ENCODE measurements around the gene PROCA1. TPM values are rescaled to one million over a fixed set of nuclear protein-coding genes. Genes with fewer than 3 reads are reported as not detected.
"Not testable (repeated sequence)": the region's sequence is repeated elsewhere in the genome, so short reads cannot be mapped to it uniquely, and the experiment has no call there.

PROCA1 gene
- total RNA-seq, 2 experiments from 2014 or later = 6.2 to 7.4 TPM

GRCh38 chr17:28728364-28729200, 16.9 kb upstream of the PROCA1 start, which contains the start of gene NEK8:
Gene NEK8 (plus strand): TSS chr17:28728788. CDS start chr17:28728814, 26 bp downstream.
- Mint-ChIP-seq H3K27me3 (no peaks in the 10 kb centered on the region), H3K9me3 (no peaks in the 10 kb centered on the region), H3K4me3 (peak within 1 kb of the TSS; percentile 95), H3K27ac (peak within 1 kb of the TSS; percentile 98), H3K36me3 (ENCODE audit: low read depth) (peaks cover 24% of the 10 kb centered on the region), H3K4me1 (peaks cover 44% of the 10 kb centered on the region)
- ChIA-PET POLR2A (interaction anchor here (0.6 to 15.7 kb wide), 20 partner anchors 9 to 411 kb away, joined by 3 to 426 read pairs (median 10); partner anchors contain the start of genes ALDOC, BLTP2, DHRS13 and FAM222B), CTCF (interaction anchor here (0.6 to 7.2 kb wide), 20 partner anchors 9 to 389 kb away, joined by 3 to 458 read pairs (median 18); partner anchors contain the start of genes BLTP2, DHRS13, FLOT2 and PHF12)
- DNase-seq = peak; percentile 98

GRCh38 chr17:28726627-28727491, 15.2 kb upstream of the PROCA1 start:
- peaks cover 60% of the 10 kb centered on the region for H3K4me1 Mint-ChIP-seq
- peak overlapping the region; percentile 98 for H3K27ac Mint-ChIP-seq
- no peaks in the 10 kb centered on the region for H3K27me3 Mint-ChIP-seq
- peak; percentile 93 for DNase-seq
- CTCF ChIA-PET = interaction anchor here (0.7 to 7.2 kb wide), 51 partner anchors 7 to 411 kb away, joined by 3 to 458 read pairs (median 5); partner anchors contain the start of genes BLTP2, DHRS13, FAM222B and FLOT2
- H3K4me3 Mint-ChIP-seq = peak overlapping the region; percentile 95
- peaks cover 40% of the 10 kb centered on the region for H3K36me3 Mint-ChIP-seq (ENCODE audit: low read depth)
- POLR2A ChIA-PET = interaction anchor here (0.6 to 15.7 kb wide), 25 partner anchors 7 to 567 kb away, joined by 3 to 426 read pairs (median 8); partner anchors contain the start of genes ALDOC, BLTP2, DHRS13 and FAM222B
- no peaks in the 10 kb centered on the region for H3K9me3 Mint-ChIP-seq

GRCh38 chr17:28726226-28726626, 14.5 kb upstream of the PROCA1 start, which contains the start of gene TLCD1:
Gene TLCD1 (minus strand): TSS chr17:28726233. CDS start chr17:28726097, 136 bp downstream.
- no peaks in the 10 kb centered on the region for H3K27me3 Mint-ChIP-seq
- ChIA-PET POLR2A (interaction anchor here (0.6 to 15.7 kb wide), 18 partner anchors 10 to 568 kb away, joined by 3 to 426 read pairs (median 14); partner anchors contain the start of genes BLTP2, DHRS13, FAM222B and FLOT2), CTCF (interaction anchor here (0.7 to 7.2 kb wide), 44 partner anchors 10 to 411 kb away, joined by 3 to 458 read pairs (median 6); partner anchors contain the start of genes BLTP2, DHRS13, FAM222B and FLOT2)
- no peaks in the 10 kb centered on the region for H3K9me3 Mint-ChIP-seq
- H3K27ac Mint-ChIP-seq = peak within 1 kb of the TSS; percentile 98
- H3K4me3 Mint-ChIP-seq = peak within 1 kb of the TSS; percentile 95
- peaks cover 65% of the 10 kb centered on the region for H3K4me1 Mint-ChIP-seq
- DNase-seq = peak; percentile 82
- peaks cover 47% of the 10 kb centered on the region for H3K36me3 Mint-ChIP-seq (ENCODE audit: low read depth)

- CTCF ChIA-PET = interaction anchor here (0.6 to 7.2 kb wide), 31 partner anchors 9 to 392 kb away, joined by 3 to 458 read pairs (median 7); partner anchors contain the start of genes BLTP2, DHRS13, FAM222B and FLOT2
- POLR2A ChIA-PET = interaction anchor here (1.0 to 15.7 kb wide), 17 partner anchors 10 to 226 kb away, joined by 3 to 426 read pairs (median 15); partner anchors contain the start of genes BLTP2, DHRS13, FLOT2 and PHF12
Measured at GRCh38 chr17:28725660-28726225, 14.1 kb upstream of the PROCA1 start.

GRCh38 chr17:28725166-28725659, 13.5 kb upstream of the PROCA1 start:
- Mint-ChIP-seq H3K27ac (peak overlapping the region; percentile 91), H3K9me3 (no peaks in the 10 kb centered on the region), H3K27me3 (no peaks in the 10 kb centered on the region), H3K4me1 (peaks cover 73% of the 10 kb centered on the region), H3K36me3 (ENCODE audit: low read depth) (peaks cover 57% of the 10 kb centered on the region), H3K4me3 (peak overlapping the region; percentile 90)
- DNase-seq = no peak
- ChIA-PET POLR2A (interaction anchor here (1.2 to 15.7 kb wide), 9 partner anchors 15 to 226 kb away, joined by 3 to 426 read pairs (median 24); partner anchors contain the start of genes BLTP2, FLOT2, PHF12 and PROCA1), CTCF (interaction anchor here (0.6 to 7.2 kb wide), 6 partner anchors 9 to 131 kb away, joined by 3 to 458 read pairs (median 10); partner anchors contain the start of genes PROCA1 and TRAF4)

More at GRCh38 chr17:28725660-28726225, 14.1 kb upstream of the PROCA1 start:
- H3K4me3 Mint-ChIP-seq = peak overlapping the region; percentile 95
- no peaks in the 10 kb centered on the region for H3K27me3 Mint-ChIP-seq
- H3K4me1 Mint-ChIP-seq = peaks cover 69% of the 10 kb centered on the region
- DNase-seq = no peak
- peaks cover 52% of the 10 kb centered on the region for H3K36me3 Mint-ChIP-seq (ENCODE audit: low read depth)
- peak overlapping the region; percentile 91 for H3K27ac Mint-ChIP-seq
- no peaks in the 10 kb centered on the region for H3K9me3 Mint-ChIP-seq

- Mint-ChIP-seq H3K27me3 (no peaks in the 10 kb centered on the region), H3K27ac (peak overlapping the region; percentile 91), H3K36me3 (ENCODE audit: low read depth) (peaks cover 59% of the 10 kb centered on the region), H3K4me1 (peaks cover 72% of the 10 kb centered on the region), H3K9me3 (no peaks in the 10 kb centered on the region), H3K4me3 (peak overlapping the region; percentile 90)
- no peak for DNase-seq
- CTCF ChIA-PET = interaction anchor here (0.9 to 7.2 kb wide), 3 partner anchors 13 to 81 kb away, joined by 3 to 458 read pairs (median 4); partner anchors contain the start of genes PROCA1 and TRAF4
- POLR2A ChIA-PET = interaction anchor here (1.2 to 15.7 kb wide), 8 partner anchors 14 to 227 kb away, joined by 3 to 426 read pairs (median 28); partner anchors contain the start of genes BLTP2, FLOT2, PHF12 and PROCA1
Measured at GRCh38 chr17:28724500-28725165, 12.9 kb upstream of the PROCA1 start.

GRCh38 chr17:28723836-28724499, 12.3 kb upstream of the PROCA1 start:
- POLR2A ChIA-PET = interaction anchor here (1.7 to 15.7 kb wide), 4 partner anchors 13 to 174 kb away, joined by 8 to 426 read pairs (median 36); partner anchors contain the start of genes BLTP2, FLOT2, PROCA1 and TRAF4
- peak overlapping the region; percentile 90 for H3K4me3 Mint-ChIP-seq
- H3K27ac Mint-ChIP-seq = peak overlapping the region; percentile 91
- peaks cover 72% of the 10 kb centered on the region for H3K4me1 Mint-ChIP-seq
- not testable (repeated sequence) for H3K9me3 Mint-ChIP-seq, H3K27me3 Mint-ChIP-seq, DNase-seq
- H3K36me3 Mint-ChIP-seq (ENCODE audit: low read depth) = peaks cover 59% of the 10 kb centered on the region
- CTCF ChIA-PET = interaction anchor here (7.2 kb wide), 1 partner anchor 23 kb away, joined by 458 read pairs; the partner anchor contains the start of gene TRAF4

GRCh38 chr17:28723159-28723835, 11.6 kb upstream of the PROCA1 start:
- Mint-ChIP-seq H3K36me3 (ENCODE audit: low read depth) (peaks cover 59% of the 10 kb centered on the region), H3K27ac (peak overlapping the region; percentile 37), H3K9me3 (no peaks in the 10 kb centered on the region), H3K4me1 (peaks cover 75% of the 10 kb centered on the region), H3K27me3 (peaks cover 3% of the 10 kb centered on the region), H3K4me3 (peak overlapping the region; percentile 33)
- POLR2A ChIA-PET = interaction anchor here (4.5 to 15.7 kb wide), 3 partner anchors 23 to 227 kb away, joined by 32 to 426 read pairs (median 61); partner anchors contain the start of genes BLTP2, PHF12 and TRAF4
- DNase-seq = no peak
- CTCF ChIA-PET = interaction anchor here (0.7 to 7.2 kb wide), 2 partner anchors 23 to 80 kb away, joined by 4 to 458 read pairs; partner anchors contain the start of gene TRAF4

- POLR2A ChIA-PET = interaction anchor here (3.9 to 15.7 kb wide), 3 partner anchors 12 to 228 kb away, joined by 61 to 426 read pairs (median 86); partner anchors contain the start of genes PHF12, PROCA1 and TRAF4
Measured at GRCh38 chr17:28722417-28723158, 10.9 kb upstream of the PROCA1 start.

More at GRCh38 chr17:28722417-28723158, 10.9 kb upstream of the PROCA1 start:
- H3K4me3 Mint-ChIP-seq = peak overlapping the region; percentile 97
- H3K36me3 Mint-ChIP-seq (ENCODE audit: low read depth) = peaks cover 59% of the 10 kb centered on the region
- H3K4me1 Mint-ChIP-seq = peaks cover 74% of the 10 kb centered on the region
- DNase-seq = no peak
- no peaks in the 10 kb centered on the region for H3K9me3 Mint-ChIP-seq
- CTCF ChIA-PET = interaction anchor here (0.7 to 7.2 kb wide), 7 partner anchors 11 to 772 kb away, joined by 3 to 458 read pairs (median 4); partner anchors contain the start of genes PROCA1 and TRAF4
- H3K27ac Mint-ChIP-seq = peak overlapping the region; percentile 97
- H3K27me3 Mint-ChIP-seq = peaks cover 8% of the 10 kb centered on the region
